GM19397 (cell line): ENCODE data around the gene RIPPLY3.

ENCODE experiments used
- ATAC-seq: cut with Tn5 transposase; IDR thresholded peaks from one replicate; pipeline ENCODE4 v1.9.1; 2021; ENCODE audit warnings: mild to moderate bottlenecking, moderate library complexity; ENCODE audit not compliant: unreplicated experiment

The RIPPLY3 gene

GRCh38 chr21:37058261-37058660 lies 51.8 kb downstream of the RIPPLY3 start:
- no peak for ATAC-seq

GRCh38 chr21:37059181-37059580 lies 52.7 kb downstream of the RIPPLY3 start:
- ATAC-seq: no peak

- ATAC-seq: no peak
These were observed 53.8 kb downstream of the RIPPLY3 start for GRCh38 chr21:37060296-37060695.

GRCh38 chr21:37061926-37062592 lies 55.6 kb downstream of the RIPPLY3 start:
- no peak for ATAC-seq

GRCh38 chr21:37062593-37062935 lies 56.1 kb downstream of the RIPPLY3 start:
- no peak for ATAC-seq

- ATAC-seq: no peak
These were observed 56.9 kb downstream of the RIPPLY3 start for GRCh38 chr21:37063433-37063832.

GRCh38 chr21:37064841-37065240 lies 58.3 kb downstream of the RIPPLY3 start:
- ATAC-seq: no peak

- ATAC-seq: no peak
These were observed 59.2 kb downstream of the RIPPLY3 start for GRCh38 chr21:37065561-37066177.
